GM21526 (cell line): ENCODE results near the gene MAGEC3.
"Not testable (repeated sequence)": the region's sequence is repeated elsewhere in the genome, so short reads cannot be mapped to it uniquely, and the experiment has no call there.

Experiments
- ATAC-seq: cut with Tn5 transposase; IDR thresholded peaks from one replicate; pipeline ENCODE4 v1.9.1; 2021; ENCODE audit warnings: moderate library complexity; ENCODE audit not compliant: unreplicated experiment, low FRiP score

The MAGEC3 gene, protein sequence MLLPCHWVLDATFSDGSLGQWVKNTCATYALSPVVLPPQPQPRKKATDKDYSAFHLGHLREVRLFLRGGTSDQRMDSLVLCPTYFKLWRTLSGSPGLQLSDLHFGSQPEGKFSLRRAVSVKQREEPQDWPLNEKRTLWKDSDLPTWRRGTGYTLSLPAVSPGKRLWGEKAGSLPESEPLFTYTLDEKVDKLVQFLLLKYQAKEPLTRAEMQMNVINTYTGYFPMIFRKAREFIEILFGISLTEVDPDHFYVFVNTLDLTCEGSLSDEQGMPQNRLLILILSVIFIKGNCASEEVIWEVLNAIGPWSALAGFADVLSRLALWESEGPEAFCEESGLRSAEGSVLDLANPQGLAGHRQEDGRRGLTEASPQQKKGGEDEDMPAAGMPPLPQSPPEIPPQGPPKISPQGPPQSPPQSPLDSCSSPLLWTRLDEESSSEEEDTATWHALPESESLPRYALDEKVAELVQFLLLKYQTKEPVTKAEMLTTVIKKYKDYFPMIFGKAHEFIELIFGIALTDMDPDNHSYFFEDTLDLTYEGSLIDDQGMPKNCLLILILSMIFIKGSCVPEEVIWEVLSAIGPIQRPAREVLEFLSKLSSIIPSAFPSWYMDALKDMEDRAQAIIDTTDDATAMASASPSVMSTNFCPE

DNA sequence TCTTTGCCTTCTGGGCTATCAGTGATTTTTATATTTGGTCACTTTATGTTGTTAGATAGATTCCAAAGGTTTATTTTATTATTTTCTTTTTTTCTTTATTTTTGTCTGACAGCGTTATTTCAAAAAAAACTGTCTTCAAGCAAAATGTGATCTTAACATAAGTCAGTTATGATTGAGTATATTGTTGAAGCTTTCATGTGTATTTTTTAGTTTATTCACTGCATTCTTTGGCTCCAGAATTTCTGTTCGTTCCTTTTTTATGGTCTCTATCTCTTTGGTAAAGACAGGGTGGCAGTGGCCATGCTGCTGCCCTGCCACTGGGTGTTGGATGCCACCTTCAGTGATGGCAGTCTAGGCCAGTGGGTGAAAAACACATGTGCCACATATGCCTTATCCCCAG lies at the start of gene MAGEC3:
TSS of gene MAGEC3 (plus strand) at position 301 of the 400 bp plus-strand sequence. CDS start at position 301, 0 bp downstream.
- no peak for ATAC-seq

DNA sequence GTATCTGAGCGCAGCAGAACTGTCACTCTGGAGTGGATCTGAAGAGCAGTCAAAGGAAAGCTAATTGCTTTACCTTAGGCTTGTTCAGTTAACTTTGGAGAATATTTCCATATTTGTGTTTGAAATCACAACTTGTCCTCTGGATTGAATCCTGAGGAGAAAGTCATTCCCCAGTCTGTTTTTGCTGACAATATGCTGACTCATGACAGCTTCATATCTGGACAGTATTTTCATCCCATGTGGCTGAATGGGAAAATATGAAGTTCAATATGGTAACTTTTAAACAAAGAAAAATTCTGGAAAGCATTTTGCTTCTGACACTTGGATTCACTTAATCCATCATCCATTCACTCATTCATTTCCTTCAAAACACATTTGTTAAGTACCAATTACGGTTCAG lies 46.3 kb upstream of the MAGEC3 start:
- no peak for ATAC-seq

DNA sequence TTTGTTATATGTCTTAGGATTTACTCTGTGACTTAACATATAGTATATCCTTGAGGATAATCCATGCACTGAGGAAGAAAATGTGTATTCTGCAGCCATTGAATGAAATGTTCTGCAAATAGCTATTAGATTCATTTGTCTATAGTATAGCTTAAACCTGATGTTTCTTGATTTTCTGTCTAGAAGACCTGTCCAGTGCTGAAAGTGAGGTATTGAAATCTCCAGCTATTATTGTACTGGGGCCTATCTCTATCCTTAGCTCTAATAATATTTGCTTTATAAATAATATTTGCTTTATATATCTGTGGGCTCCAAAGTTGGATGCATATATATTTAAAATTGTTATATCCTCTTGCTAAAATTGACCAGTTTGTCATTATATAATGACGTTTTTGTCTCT lies 26.7 kb upstream of the MAGEC3 start:
- no peak for ATAC-seq

DNA sequence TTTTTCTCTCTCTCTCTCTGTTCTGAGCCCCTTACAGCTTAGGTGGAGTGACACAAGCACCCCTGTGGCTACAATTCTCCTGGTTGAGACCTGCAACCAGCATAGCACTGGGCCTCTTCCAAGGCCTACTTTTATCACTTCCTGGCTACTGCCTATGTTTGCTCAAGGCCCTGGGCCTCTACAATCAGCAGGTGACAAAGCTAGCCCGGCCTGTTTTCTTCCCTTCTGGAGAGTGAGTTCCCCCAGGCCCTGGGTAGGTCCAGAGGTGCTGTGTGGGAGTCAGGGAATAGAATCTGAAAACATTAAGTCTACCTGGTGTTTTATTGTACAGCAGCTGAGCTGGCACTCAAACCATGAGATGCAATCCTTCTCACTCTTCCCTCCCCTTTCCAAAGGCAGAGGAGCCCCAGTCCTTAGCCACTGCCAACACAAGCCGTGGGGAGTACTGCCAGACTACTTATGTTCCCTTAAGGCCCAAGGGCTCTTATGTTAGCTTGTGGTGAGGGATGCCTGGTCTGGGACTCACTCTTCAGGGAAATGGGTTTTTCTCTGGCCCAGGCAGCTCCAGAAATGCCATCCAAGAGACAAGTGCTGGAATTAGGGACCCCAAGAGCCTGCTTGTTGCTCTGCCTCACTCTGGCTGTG lies 23.8 kb upstream of the MAGEC3 start:
- ATAC-seq, result no peak

DNA sequence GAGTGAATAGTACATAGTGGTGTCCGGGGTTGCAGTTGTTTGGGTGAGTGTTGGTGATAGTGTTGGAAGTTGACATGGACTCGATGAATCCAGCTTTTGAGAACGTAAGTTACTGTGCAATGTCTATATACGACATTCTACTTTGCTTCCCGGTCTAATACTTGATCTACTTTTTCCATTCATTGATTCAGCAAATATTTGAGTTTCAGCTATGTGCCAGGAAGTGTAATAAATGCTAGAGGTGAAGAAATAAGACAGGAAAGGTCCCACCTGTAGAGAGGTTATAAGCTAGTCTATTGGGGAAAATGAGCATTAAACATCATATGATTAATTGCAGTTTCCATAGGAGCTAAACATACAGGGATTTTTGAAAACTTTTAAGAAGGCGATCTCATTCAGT lies 22.2 kb upstream of the MAGEC3 start:
- no peak for ATAC-seq

DNA sequence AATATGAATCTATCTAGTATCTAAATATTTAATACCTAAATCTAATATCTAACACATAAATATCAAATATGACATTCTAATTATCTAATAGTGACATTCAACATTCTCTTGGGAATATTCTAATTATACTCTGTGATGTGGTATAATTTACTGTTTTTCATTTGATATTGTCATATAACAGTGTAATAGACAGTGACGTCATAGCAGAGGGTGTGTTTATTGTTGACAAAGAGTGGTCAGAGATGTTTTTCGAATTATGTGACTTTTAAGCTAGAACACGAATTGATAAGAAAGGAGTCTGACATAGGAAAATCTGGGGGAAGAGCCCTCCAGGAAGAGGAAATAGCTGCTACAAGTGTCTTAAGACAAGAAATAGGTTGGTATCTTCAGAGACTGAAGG lies 5.9 kb upstream of the MAGEC3 start:
- no peak for ATAC-seq

DNA sequence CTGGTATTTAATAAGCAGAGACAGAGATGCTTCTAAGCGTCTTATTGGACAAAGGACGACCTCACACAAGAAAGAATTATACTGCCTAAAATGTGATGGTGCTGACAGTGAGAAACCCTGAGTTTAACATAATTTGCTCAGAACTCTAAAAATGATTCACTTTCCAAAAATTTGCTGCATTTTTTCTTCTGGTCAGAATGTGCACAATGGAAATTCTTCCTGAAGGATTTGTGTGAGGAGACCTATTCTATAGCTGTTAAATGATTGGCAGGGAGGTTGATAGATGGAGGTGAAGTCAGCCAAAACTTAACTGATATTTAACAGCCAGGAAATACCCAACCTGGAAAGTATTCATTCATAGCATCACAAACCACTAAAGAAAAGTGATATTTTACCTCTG lies 1.7 kb downstream of the MAGEC3 start:
- ATAC-seq, result no peak

DNA sequence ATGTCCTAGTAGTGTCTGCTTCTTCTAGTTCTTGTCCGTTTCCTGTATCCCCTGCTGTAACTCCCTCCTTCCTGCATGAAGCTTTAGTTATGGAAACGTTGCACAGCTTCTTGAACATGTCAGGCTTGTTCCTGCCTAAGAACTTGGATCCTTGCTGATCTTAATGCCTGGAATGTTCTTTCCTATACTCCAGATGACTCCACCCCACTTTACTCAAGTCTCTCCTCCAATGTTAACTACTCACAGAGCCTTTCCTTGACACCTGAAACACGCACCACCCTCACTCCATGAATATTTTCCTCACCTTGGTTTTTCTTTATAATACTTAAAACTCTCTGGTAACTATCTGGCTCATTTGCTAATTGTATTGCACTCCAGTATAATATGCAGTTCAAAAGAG lies 19.4 kb downstream of the MAGEC3 start:
- ATAC-seq, result no peak

DNA sequence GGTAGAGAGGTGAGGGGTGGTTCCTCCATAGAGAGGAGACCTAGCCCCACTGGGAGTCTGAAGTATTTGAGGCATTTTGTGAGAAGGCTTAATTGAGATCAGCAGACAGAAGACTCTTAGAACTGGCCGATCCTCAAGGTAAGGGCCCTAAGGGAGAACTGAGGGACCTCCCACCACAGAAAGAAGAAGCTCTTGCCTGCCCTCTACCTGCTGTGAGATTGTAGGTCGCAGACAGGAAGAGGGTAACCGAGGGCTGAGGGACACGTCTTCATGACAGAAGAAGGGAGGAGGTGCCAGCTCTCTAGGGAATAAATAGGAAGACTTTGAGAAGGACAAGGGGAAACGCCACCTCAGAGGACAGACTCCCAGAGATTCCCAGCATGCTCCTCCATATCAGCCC lies 41.5 kb downstream of the MAGEC3 start:
- no peak for ATAC-seq

DNA sequence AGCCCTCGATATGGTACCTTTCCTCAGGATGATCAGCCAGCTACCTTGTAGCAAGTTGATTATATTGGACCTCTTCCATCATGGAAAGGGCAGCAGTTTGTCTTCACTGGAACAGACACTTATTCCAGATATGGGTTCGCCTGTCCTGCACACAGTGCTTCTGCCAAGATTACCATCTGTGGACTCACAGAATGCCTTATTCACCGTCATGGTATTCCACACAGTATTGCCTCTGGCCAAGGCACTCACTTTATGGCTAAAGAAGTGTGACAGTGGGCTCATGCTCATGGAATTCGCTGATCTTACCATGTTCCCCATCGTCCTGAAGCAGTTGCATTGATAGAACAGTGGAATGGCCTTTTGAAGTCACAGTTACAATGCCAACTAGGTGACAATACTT lies 50.7 kb downstream of the MAGEC3 start:
- ATAC-seq, result not testable (repeated sequence)

DNA sequence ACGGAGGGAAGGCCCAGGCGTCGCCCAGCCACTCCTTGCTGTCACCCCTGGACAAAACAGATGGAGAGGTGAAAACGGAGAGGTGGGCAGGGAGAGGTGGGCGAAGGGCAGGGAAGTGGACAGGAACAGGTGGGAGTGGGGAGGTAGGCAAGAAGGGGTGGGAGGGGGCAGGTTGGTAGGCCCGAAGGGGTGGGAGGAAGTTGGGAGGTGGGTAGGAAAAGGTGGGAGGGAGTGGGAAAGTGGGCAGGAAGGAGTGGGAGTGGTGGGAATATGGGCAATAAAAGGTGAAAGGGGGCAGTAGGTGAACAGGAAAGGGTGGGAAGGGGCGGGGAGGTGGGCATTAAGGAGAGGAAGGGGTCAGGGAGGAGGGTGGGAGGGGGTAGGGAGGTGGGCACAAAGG lies 56.6 kb downstream of the MAGEC3 start:
- no peak for ATAC-seq

DNA sequence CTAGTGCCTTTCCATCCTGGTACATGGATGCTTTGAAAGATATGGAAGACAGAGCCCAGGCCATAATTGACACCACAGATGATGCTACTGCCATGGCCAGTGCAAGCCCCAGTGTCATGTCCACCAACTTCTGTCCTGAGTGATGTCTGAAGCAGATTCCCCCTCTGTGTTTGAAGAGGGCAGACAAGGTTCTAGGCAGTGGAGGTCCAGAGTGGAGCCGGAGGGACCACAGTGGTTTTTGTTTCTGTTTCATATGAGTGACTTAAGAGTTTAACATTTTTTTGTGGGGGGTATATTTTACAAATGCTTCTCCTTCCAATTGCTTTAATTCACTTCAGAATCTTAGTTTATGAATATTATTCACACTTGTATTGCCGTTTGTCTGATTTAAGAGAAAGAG lies 59.6 kb downstream of the MAGEC3 start:
- no peak for ATAC-seq

DNA sequence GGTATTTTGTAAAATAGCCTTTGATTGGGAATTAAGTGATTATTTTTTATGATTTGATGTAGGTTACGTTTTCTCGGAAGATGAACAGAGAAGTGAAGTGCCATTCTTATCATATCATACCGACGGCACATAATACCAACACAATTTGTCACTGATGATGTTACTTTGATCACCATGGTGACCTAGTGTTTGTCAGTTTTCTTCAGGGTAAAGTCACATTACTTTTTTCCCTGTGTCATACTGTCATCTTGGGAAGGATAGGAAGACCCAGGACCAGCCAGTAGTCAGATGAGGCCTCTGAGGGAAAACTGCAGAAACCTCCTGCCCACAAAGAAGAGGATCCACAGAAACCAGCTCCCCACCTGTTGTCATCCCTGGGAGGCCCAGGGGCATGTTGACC lies 64.2 kb downstream of the MAGEC3 start:
- no peak for ATAC-seq

DNA sequence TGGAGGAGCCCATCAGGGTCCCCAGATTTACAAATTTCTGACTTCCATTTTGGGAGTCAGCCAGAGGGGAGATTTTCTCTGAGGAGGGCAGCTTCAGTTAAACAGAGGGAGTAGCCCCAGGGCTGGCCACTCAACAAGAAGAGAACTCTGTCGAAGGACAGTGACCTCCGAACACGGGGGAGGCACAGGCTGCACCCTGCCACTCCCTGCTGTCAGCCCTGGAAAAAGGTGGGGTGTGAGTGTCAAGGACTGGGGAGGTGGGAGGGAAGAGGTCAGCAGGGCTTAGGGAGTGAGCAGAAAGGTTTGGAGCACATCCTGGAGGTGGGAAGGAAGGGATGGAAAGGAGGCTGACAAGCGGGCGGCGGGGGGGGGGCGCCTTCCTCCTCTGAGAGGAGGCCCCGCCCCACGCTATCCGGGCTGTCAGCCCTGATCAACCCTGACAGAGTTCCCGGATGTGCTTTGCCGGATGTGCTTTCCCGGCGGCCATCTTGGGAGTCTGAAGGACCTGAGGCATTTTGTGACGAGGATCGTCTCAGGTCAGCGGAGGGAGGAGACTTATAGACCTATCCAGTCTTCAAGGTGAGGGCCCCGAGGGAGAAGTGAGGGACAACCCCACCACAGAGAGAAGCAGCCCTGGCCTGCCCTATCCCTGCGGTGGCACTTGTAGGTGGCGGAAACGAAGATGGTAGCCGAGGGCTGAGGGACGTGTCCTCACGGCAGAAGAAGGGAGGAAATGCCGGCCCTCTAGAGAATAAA lies 65.5 kb downstream of the MAGEC3 start, which contains the start of gene MAGEC1:
TSS of gene MAGEC1 (plus strand) at position 495 of the 756 bp plus-strand sequence. CDS start 1,179 bp downstream, outside the sequence.
- no peak for ATAC-seq

DNA sequence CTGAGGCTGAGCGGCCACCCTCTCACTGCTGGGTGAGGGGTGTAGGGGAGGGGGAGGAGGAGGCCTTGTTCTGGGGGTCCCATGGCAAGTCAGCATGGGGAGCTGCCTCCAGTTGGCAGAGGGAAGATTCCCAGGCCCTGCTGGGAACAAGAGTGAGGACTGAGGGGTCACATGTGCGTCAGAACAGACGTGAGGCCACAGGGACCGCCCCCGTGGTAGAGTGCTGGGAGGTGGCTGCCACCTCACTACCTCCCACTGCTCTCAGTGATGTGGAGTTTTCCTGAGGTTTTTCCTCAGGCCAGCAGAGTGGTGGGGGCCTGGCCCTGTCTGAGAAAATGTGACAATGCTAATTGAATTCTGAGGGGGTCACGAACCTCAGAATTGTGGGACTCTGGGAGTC lies 66.1 kb downstream of the MAGEC3 start:
- no peak for ATAC-seq

DNA sequence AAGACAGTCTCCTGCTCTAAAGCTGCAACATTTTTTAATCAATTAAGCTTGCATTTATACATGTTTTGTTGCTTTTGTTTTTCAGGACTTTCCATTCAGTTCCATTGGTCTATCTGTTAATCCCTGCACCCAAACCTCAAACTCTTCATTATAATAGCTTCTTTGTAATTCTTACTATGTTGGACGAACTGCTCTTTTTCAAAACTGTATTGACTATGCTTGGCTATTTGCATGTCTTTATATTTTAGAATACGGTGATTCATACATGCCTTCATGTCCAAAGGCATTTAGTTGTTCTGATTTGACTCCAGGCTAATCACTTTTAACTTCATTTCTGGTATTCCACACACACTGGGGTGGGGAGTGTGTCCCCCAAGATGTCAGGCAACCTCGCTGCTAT lies 79.7 kb downstream of the MAGEC3 start:
- no peak for ATAC-seq

DNA sequence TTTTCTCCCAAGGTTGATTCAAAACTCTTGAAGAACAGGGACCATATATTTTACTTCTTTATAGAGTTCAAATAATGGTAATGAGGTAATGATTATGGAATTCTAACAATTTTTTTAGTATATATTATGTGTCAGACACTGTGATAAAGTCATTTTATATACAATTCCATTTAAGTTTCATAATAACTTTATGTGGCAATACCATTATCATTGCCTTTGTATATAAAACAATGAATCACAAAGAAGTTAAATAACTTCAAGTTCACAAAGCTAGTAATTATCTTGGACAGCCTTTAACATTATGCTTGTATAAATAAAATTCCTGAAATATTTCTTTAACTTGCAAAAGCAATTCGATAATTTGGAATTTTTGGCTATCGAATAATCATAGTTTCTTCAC lies 86.2 kb downstream of the MAGEC3 start:
- no peak for ATAC-seq

DNA sequence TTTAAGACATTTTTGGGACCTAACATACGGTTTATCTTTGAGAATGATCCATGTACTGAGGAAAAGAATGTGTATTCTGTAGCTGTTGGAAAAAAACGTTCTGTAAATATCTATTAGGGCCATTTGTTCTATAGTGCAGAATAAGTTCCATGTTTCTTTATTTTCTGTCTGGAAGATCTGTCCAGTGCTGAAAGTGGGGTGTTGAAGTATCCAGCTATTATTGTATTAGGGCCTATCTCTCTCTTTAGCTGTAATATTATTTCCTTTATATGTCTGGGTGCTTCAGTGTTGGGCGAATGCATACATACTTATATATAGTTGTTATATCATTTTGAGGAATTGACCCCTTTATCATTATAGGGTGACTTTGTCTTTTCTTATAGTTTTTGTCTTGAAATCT lies 90.3 kb downstream of the MAGEC3 start:
- ATAC-seq, result no peak

DNA sequence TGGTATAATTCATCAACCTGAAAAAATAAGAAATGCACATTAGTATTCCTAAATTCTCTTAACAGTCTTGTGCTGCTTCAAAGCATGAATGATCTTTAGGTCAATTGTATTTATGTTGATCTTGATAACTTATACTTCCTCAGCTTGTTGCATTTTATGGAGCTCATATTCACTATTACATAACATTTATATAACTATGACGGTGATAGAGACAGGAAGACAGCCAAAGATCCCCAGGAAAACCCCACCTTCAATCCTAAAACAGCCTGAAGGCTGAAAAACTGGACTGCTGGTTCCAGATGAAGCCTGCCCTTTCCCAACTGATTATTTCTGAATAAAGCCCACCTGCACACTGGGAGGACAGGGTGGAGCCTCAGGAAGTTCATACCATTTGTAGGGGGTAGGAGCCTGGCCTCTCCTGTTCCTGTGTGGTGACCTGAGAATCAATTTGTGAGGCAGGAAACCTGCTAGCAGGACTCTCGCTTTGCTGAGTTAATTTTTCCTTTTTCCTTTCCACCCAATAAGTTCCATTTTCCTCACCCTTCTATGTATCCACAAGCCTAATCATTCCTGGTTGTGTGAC lies 96.0 kb downstream of the MAGEC3 start:
- ATAC-seq, result no peak

DNA sequence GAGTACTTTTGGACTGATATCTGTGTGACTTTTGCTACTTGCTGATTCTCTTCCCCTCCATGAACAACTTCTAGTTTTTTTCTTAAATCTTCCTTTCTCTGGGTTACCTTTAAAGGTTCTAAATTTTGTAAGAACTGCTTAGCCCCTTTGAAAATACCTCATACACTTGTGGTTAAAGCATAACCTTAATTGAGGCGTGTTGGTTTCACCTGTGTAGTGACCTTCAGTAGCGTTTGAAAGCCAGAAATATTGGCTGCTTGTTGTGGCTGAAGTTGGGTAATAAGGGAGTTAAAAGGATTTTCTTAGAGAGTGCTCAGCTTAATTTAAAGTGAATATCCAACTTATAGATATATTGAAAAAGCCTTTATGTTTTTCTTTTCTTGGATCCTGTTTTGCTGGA lies 97.5 kb downstream of the MAGEC3 start:
- ATAC-seq, result no peak

DNA sequence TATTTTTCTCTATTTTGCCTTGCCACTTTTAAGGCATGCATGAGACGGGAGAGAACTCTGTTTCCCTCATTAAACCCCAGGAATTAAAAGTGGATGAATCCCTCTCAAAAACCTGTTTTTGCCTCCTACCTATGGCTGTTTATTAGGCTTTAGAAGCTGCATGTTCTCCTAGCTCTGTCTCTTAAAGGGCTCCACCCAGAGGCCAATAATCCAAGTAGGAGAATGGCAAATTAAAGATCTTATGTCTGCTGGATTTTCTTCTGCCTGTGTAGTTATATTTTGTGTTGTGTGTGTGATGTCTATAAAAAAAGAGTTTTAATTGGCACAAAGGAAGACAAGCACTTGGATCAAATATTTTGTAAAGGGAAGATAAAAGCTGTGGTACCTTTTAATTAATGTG lies 98.0 kb downstream of the MAGEC3 start:
- ATAC-seq, result no peak
